Ramos (cell line): Measurements from ENCODE around the gene ANKRD10.

Experiments used
- in situ Hi-C: fragments of 300-500 bp; cut with MboI; formaldehyde crosslinking; loops from one replicate; pipeline ENCODE4 v1.14.3; 2022; ENCODE audit warnings: low sequenced_read_pairs; ENCODE audit not compliant: unreplicated experiment

Gene ANKRD10

DNA sequence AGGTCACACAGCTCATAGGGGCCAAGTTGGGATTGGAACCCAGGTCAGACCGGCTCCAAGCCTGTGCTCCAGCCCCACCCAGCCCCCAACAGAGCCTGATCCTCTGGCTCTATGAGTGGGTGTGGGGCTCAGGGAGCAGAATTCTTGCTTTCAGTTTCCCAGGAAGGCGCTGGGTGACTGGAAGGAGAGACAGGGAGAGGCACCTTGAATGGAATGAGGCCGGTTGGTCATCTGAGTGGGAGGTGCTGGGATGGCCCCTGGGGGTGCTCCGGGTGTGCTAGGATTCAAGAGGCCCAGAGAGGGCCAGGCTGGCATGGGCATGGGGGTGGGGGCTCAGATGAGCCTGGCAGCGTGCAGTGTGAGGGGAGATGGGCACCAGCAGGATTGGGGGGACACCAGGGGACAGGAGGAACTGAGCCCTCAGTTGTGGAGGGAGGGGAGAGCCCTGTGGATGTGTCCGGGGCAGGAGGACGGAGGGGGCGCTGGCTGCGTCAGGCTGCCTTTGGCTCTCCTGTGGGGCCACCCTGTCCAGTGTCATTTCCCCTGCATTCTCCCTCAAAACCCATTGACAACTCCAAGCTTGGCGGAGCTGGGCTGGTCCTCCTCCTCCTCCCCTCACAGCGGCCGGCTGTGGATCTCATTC is 31.2 kb upstream of the ANKRD10 start:
- in situ Hi-C loops = no loop called here

DNA sequence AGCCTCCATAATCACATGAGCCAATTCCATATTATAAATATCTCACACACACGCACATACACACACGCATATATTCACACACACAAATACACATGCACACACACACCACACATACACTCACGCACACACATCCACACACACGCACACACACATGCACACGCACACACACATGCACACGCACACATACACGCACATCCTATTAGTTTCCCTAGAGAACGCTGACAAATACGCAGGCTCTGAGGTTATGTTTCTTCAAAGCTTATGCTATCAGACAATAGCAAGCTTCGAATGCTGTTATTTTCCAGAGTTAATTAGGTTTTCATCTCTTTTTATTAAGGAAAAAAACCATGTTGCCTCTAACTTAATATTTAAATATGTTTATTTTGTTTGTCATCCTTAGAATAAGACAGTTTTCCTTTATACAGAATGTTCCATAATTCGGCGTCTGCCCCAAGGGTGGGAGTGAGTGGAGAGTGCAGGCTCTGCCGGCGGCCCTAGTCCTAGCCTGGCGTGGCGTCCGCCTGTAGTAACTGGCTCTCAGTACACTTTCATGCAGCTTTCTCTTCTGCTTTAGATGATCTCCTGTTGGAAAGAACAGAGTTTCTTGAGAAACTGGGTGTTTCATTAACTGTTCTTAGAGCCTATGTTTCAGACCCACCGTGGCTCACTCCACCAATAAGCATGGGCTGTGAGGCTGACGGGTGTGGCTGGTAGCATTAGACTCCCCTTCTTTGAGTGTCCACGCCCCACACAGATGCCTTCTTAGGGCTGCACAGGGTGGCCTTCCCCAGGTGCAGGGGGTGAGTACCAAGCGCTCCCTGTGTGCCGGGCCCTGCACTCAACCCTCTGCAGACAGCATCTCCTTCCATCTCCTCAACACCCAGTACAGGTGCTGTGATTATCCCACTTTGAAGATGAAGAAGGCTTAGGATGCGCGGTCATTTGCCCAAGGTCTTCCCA is 30.4 kb upstream of the ANKRD10 start:
- in situ Hi-C loops = no loop called here

DNA sequence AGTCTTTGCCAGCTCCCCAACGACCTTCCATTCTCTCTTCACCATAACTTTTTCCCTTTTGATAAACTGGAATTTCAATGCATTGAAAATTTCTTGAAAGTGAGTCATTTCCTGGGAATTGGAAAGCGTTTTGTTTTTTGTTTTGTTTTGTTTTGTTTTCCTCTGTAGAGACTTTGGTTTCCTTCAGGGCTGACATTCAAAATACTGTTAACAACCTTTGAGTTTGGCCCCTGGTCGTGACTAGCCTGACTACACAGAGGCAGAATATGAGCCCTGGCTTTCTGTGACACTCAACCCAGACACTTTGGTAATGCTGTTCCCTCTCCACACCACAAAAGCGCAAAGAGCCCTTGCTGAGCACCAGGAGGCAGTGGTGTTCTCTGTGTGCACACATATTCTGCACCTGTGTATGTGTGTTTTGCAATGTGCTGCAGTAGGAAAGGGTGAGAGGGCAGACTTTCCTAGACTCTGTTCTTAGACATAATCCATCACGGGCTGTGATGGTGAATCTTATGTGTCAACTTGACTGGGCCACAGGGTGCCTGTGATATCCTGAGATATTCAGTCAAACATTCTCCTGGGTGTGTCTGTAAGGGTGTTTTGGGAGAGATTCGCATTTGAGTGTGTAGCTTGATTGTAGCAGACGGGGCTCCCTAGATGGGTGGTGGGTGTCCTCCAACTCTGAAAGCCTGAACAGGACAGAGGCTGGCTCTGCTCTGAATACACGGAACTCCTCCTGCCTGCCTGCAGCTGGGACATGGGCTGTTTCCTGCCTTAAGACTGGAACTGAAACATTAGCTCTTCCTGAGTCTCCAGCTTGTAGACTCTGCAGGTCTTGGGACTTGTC is 29.5 kb upstream of the ANKRD10 start:
- in situ Hi-C loops = no loop called here

DNA sequence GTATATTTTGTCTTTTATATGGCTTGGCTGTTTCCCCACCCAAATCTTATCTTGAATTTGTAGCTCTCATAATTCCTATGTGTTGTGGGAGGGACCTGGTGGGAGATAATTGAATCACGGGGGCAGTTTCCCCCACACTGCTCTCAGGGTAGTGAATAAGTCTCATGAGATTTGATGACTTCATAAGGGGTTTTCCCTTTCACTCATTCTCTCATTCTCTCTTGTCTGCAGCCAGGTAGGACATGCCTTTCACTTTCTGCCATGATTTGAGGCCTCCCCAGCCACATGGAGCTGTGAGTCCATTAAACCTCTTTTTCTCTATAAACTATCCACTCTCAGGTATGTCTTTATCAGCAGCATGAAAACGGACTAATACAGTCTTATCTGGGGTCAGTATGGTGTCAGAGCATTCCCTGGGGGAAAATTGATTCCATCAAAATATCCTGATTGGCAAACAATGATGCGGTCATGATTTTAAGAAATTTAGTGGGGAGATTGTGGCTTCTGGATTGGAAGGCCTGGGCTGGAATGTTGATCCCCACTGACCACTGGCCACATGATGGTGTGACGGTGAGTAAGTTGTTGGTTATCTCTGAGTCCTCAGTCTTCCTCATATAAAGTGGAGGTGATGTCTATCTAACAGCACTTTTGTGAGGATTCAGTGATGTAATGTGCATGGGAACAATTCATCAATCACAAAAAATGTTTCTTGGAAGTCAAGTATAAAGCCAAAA is 27.5 kb upstream of the ANKRD10 start:
- in situ Hi-C loops = no loop called here

- in situ Hi-C loops = no loop called here
Observed at GRCh38 chr13:110938662-110939421, 24.0 kb upstream of the ANKRD10 start.

DNA sequence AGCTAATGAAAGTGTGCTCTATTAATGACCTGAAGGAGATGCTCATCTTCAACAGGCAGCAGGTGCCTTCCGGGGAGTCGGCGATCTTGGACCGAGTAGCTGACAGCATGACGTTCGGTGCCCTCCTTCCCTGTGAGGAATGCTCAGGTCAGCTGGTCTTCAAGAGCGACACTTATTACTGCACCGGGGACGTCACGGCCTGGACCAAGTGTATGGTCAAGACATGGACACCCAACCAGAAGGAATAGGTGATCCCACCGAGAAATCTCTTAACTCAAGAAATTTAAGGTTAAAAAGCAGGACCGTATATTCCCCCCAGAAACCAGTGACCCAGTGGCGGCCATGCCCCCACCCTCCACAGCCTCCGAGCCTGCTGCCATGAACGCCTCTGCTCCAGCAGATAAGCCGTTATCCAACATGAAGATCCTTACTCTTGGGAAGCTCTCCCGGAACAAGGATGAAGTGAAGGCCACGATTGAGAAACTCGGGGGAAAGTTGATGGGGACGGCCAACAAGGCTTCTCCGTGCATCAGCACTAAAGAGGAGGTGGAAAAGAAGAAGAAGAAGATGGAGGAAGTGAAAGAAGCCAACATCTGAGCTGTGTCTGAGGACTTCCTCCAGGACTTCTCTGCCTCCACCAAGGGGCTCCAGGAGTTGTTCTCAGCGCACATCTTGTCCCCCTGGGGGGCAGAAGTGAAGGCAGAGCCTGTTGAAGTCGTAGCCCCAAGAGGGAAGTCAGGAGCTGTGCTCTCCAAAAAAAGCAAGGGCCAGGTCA is 22.8 kb upstream of the ANKRD10 start:
- in situ Hi-C loops = no loop called here

- in situ Hi-C loops = no loop called here
Observed at GRCh38 chr13:110936519-110936918, 21.6 kb upstream of the ANKRD10 start.

DNA sequence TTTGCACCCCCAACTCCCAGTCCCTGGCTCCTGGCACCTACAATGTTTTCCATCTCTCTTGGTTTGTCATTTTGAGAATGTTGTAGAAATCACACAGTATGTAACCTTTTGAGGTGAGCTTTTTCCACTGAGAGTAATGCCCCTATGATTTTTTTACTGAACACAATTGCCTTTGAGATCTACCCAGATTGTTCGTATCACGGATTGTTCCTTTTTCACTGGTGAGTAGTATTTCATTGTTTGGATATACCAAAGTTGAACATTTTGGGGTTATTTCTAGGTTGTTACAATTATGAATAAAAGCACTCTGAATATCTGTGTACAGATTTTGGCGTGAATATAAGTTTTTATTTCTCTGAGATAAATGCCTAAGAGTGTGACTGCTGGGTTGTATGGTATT is 17.7 kb upstream of the ANKRD10 start:
- in situ Hi-C loops = no loop called here

- in situ Hi-C loops = no loop called here
Observed at GRCh38 chr13:110929104-110929777, 14.4 kb upstream of the ANKRD10 start.

- in situ Hi-C loops = no loop called here
Observed at GRCh38 chr13:110925023-110925612, 10.2 kb upstream of the ANKRD10 start.

- in situ Hi-C loops = loop anchor here (25.0 kb wide), 1 partner anchor 212 kb away; the partner anchor contains the start of genes CARS2 and ING1
Observed at GRCh38 chr13:110924639-110924934, 9.7 kb upstream of the ANKRD10 start.

- in situ Hi-C loops = loop anchor here (25.0 kb wide), 1 partner anchor 212 kb away; the partner anchor contains the start of genes CARS2 and ING1
Observed at GRCh38 chr13:110923777-110924638, 9.1 kb upstream of the ANKRD10 start.

DNA sequence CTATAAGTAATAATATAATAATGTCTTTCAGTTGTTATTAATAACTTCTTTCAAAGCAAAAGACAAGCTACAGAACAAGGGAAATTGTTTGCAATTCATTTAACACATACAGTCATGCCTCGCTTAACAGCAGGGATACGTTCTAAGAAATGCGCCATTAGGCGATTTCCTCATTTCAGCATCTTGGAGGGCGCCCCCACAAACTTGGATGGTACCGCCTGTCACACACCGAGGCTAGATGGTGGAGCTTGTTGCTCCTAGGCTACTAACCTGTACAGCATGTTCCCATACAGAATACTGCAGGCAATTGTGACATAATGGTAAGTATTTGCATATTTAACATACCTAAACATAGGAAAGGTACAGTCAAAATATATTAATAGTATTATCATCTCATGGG is 8.2 kb upstream of the ANKRD10 start:
- in situ Hi-C loops = loop anchor here (25.0 kb wide), 1 partner anchor 211 kb away; the partner anchor contains the start of genes CARS2 and ING1

- in situ Hi-C loops = loop anchor here (25.0 kb wide), 1 partner anchor 210 kb away; the partner anchor contains the start of genes CARS2 and ING1
Observed at GRCh38 chr13:110922506-110922905, 7.6 kb upstream of the ANKRD10 start.

- in situ Hi-C loops = loop anchor here (25.0 kb wide), 1 partner anchor 209 kb away; the partner anchor contains the start of genes CARS2 and ING1
Observed at GRCh38 chr13:110921695-110922094, 6.8 kb upstream of the ANKRD10 start.

GRCh38 chr13:110921209-110921608 is 6.3 kb upstream of the ANKRD10 start:
- in situ Hi-C loops = loop anchor here (25.0 kb wide), 1 partner anchor 209 kb away; the partner anchor contains the start of genes CARS2 and ING1
